Measurements from ENCODE around the gene FLNC. TPM values are rescaled to one million over a fixed set of nuclear protein-coding genes. Genes with fewer than 3 reads are reported as not detected.

Gene FLNC
- total RNA-seq, 4 donors from 2014 or later, result 4.2 to 23.1 (median 6.5) TPM

GRCh38 chr7:128792471-128793180 lies 37.6 kb upstream of the FLNC start:
- no peak overlapping the region for H3K27ac ChIP-seq
- H3K4me3 ChIP-seq, result peak overlapping the region in 1 of 4 donors; percentile 83
- TF ChIP-seq CTCF (IDR thresholded peaks at IDR 0.05) (no peak), POLR2A (IDR thresholded peaks at IDR 0.05) (no peak)
- no peaks in the 10 kb centered on the region for H3K9me3 ChIP-seq
- no peak for DNase-seq
- H3K4me1 ChIP-seq, result peaks cover 0 to 22% (median 6%) of the 10 kb centered on the region in 4 donors
- no peaks in the 10 kb centered on the region for H3K27me3 ChIP-seq
- H3K36me3 ChIP-seq, result no peaks in the 10 kb centered on the region

- Histone ChIP-seq H3K4me1 (peaks cover 0 to 22% (median 6%) of the 10 kb centered on the region in 4 donors), H3K4me3 (no peak overlapping the region), H3K27ac (no peak overlapping the region), H3K27me3 (no peaks in the 10 kb centered on the region), H3K9me3 (no peaks in the 10 kb centered on the region), H3K36me3 (no peaks in the 10 kb centered on the region)
- DNase-seq, result no peak
- no peak for TF ChIP-seq POLR2A (IDR thresholded peaks at IDR 0.05)
- no peak for TF ChIP-seq CTCF (IDR thresholded peaks at IDR 0.05)
Observed at GRCh38 chr7:128793181-128793547, 37.0 kb upstream of the FLNC start.

- Histone ChIP-seq H3K27ac (no peak overlapping the region), H3K4me1 (peaks cover 0 to 22% (median 6%) of the 10 kb centered on the region in 4 donors), H3K4me3 (no peak overlapping the region), H3K9me3 (no peaks in the 10 kb centered on the region), H3K36me3 (no peaks in the 10 kb centered on the region), H3K27me3 (no peaks in the 10 kb centered on the region)
- no peak for DNase-seq
- TF ChIP-seq POLR2A (IDR thresholded peaks at IDR 0.05) (no peak), CTCF (IDR thresholded peaks at IDR 0.05) (peak in 1 of 6 experiments; percentile 6)
Observed at GRCh38 chr7:128794020-128794419, 36.2 kb upstream of the FLNC start.

- no peak for DNase-seq
- Histone ChIP-seq H3K27ac (no peak overlapping the region), H3K27me3 (no peaks in the 10 kb centered on the region), H3K36me3 (no peaks in the 10 kb centered on the region), H3K4me3 (no peak overlapping the region), H3K9me3 (no peaks in the 10 kb centered on the region), H3K4me1 (peaks cover 0 to 22% (median 6%) of the 10 kb centered on the region in 4 donors)
- no peak for TF ChIP-seq CTCF (IDR thresholded peaks at IDR 0.05)
- TF ChIP-seq POLR2A (IDR thresholded peaks at IDR 0.05), result no peak
Observed at GRCh38 chr7:128794436-128794835, 35.8 kb upstream of the FLNC start.

GRCh38 chr7:128795129-128795528 lies 35.1 kb upstream of the FLNC start:
- H3K4me1 ChIP-seq, result peaks cover 0 to 22% (median 6%) of the 10 kb centered on the region in 4 donors

More at GRCh38 chr7:128795129-128795528, 35.1 kb upstream of the FLNC start:
- Histone ChIP-seq H3K36me3 (no peaks in the 10 kb centered on the region), H3K27me3 (no peaks in the 10 kb centered on the region), H3K27ac (no peak overlapping the region), H3K4me3 (no peak overlapping the region), H3K9me3 (no peaks in the 10 kb centered on the region)
- TF ChIP-seq POLR2A (IDR thresholded peaks at IDR 0.05) (no peak), CTCF (IDR thresholded peaks at IDR 0.05) (no peak)
- no peak for DNase-seq
